Muscle layer of colon (tissue), 2 donors: ENCODE data around the gene HOMER2.
"Not testable (repeated sequence)": the region's sequence is repeated elsewhere in the genome, so short reads cannot be mapped to it uniquely, and the experiment has no call there.

ENCODE experiments used
- H3K27ac ChIP-seq: one replicate; pipeline ENCODE4 v1.7.0; 2013; ENCODE audit warnings: low read depth, mild to moderate bottlenecking, low read length, moderate library complexity
- H3K27me3 ChIP-seq, 2 donors: one replicate each; pipeline ENCODE4 v1.7.0; 2013; ENCODE audit warnings: low read length in 2 of 2, mild to moderate bottlenecking in 2 of 2; ENCODE audit not compliant: insufficient read depth in 2 of 2, control insufficient read depth in 1 of 2
- H3K36me3 ChIP-seq: one replicate; pipeline ENCODE4 v1.7.0; 2013; ENCODE audit warnings: mild to moderate bottlenecking, low read length; ENCODE audit not compliant: insufficient read depth
- H3K4me1 ChIP-seq: one replicate; pipeline ENCODE4 v1.7.0; 2013; ENCODE audit warnings: mild to moderate bottlenecking, low read length; ENCODE audit not compliant: insufficient read depth
- H3K4me3 ChIP-seq, 2 donors: one replicate each; pipeline ENCODE4 v1.7.0; 2013; ENCODE audit warnings: low read length in 2 of 2, low read depth in 1 of 2, mild to moderate bottlenecking in 1 of 2, moderate library complexity in 1 of 2
- H3K9ac ChIP-seq: one replicate; pipeline ENCODE4 v1.7.0; 2013; ENCODE audit warnings: low read length
- H3K9me3 ChIP-seq: one replicate; pipeline ENCODE4 v1.7.0; 2013; ENCODE audit warnings: mild to moderate bottlenecking, low read length
- donor health status: abdominal sarcoma.
- donor health status: Adenocarcinoma of cecum.

The HOMER2 gene

DNA sequence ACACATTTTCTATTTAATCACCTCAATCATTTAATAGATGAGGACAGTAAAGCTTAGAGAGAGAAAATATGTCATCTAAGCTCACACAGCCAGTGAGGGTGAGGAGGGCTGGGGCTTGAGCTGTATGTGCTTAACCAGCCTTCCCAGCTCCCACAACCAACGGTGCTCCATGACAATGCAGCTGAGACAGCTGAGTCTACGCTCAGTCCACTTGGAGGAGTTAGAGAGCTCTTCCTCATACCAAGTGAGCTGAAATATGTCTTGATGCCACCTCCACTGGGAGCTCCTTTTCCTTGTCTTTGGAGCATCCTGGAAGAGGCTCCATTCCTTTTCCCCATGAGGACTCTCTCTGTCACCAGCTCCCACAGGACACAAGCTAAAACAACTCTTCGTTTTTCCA is 9.3 kb downstream of the HOMER2 start:
- Histone ChIP-seq H3K9ac (no peak overlapping the region), H3K27me3 (no peaks in the 10 kb centered on the region), H3K4me1 (no peaks in the 10 kb centered on the region), H3K4me3 (no peak overlapping the region), H3K27ac (no peak overlapping the region), H3K9me3 (no peaks in the 10 kb centered on the region), H3K36me3 (no peaks in the 10 kb centered on the region)

DNA sequence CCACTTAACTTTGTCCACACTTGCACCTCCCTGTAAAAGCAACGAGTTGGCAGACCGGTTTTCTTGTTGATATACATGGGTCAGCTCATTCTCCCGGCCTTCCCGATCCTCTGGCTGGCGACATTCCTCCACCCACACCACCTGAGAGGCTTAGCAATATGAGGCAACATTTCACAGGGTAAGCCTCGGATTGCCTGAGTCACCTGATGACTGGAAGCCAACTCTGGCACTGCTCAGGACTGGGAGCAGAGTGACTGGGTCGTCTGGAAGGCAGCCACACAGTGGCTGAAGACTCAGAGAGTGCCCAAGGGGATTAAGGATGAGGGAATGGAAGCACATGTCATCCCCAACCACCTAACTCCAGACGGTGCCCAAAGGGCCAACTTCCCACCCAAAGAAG is 9.8 kb downstream of the HOMER2 start:
- no peak overlapping the region for H3K27ac ChIP-seq

DNA sequence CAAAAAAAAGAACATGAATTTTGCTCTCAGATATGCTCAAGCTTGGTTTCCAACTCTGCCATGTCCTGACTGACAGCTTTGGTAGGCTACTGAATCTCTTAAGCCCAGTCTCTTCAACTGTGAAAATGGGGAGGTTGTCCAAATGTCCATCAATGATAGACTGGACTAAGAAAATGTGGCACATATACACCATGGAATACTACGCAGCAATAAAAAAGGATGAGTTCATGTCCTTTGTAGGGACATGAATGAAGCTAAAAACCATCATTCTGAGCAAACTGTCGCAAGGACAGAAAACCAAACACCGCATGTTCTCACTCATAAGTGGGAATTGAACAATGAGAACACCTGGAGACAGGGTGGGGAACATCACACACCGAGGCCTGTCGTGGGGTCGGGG is 12.8 kb downstream of the HOMER2 start:
- H3K36me3 ChIP-seq, H3K4me3 ChIP-seq, H3K27ac ChIP-seq, H3K9me3 ChIP-seq, H3K9ac ChIP-seq, H3K4me1 ChIP-seq, H3K27me3 ChIP-seq: not testable (repeated sequence)

More for the DNA sequence above, 9.8 kb downstream of the HOMER2 start:
- no peaks in the 10 kb centered on the region for H3K4me1 ChIP-seq
- no peaks in the 10 kb centered on the region for H3K36me3 ChIP-seq
- no peaks in the 10 kb centered on the region for H3K9me3 ChIP-seq
- no peaks in the 10 kb centered on the region for H3K27me3 ChIP-seq
- no peak overlapping the region for H3K9ac ChIP-seq
- H3K4me3 ChIP-seq: no peak overlapping the region

DNA sequence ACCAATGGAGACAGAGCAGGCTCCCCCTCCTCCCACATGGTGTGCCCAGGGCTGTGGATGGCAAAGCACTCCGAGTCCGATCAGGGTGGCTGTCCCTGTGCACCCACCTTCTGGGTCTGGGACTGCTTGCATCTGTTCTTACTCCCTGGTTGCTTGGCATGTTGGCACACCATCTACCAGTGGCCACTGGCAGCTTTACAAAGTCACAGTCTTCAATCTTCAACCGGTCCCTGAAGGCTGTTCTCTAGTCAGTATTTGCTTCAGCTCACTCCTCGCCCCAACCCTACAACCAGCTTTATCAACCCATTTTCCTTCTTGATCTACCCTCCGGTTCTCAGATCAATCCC is 14.8 kb downstream of the HOMER2 start:
- Histone ChIP-seq H3K4me1 (no peaks in the 10 kb centered on the region), H3K9me3 (no peaks in the 10 kb centered on the region), H3K36me3 (no peaks in the 10 kb centered on the region), H3K4me3 (no peak overlapping the region), H3K27ac (no peak overlapping the region), H3K27me3 (no peaks in the 10 kb centered on the region), H3K9ac (no peak overlapping the region)

DNA sequence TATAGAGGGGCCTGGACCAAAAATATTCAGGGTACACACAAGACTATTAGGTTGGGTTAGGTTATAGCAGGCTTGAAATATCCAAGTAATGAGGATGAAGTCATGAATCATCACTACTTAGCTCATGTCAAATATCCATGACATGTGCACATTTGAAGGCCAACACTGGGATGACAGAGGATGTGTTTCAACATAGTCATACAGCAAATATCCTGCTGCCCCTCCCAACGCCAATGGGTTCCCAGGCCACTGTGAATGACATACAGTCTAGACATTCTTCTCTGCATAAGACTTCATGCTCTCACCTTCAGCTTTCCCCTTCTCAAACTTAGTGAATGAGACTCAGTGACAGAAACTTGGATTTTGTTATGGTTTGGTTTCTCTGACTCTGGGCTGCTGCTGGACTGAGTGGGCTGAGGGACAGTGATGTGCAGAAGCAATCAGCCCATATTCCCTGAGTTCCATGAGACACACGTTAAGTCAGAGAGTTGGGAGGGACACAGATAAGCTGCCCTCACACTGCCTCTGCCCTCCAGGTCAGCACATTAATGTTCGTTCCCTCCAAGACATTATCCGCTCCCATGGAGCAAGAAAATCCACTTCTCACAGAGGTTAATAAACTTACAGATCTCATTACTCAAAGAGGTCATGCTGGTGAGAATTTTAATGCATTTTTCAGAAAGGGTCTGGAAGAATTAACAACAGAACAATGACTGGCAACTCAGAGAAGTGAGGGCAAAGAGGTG is 15.4 kb downstream of the HOMER2 start:
- Histone ChIP-seq H3K9ac (no peak overlapping the region), H3K4me1 (no peaks in the 10 kb centered on the region), H3K36me3 (no peaks in the 10 kb centered on the region), H3K4me3 (no peak overlapping the region), H3K9me3 (no peaks in the 10 kb centered on the region), H3K27me3 (no peaks in the 10 kb centered on the region), H3K27ac (no peak overlapping the region)

DNA sequence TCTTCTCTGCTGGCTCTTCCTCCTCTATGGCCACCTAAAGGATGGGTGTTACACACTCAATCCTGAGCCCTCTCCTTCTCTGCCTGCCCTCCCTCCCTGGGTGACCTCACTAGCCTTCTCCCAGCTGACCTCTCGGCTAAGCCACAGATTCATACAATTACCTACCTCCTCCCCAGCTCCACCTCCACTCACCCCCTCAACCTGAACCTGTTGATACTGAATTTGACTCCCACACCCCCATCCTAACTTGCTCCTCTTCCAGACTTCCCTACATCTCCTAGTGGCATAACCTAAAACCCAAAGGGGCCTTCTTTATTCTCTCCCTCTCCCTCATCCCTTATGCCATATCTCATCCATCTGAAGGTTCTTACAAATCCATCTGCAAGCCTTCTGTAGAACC is 17.1 kb downstream of the HOMER2 start:
- no peak overlapping the region for H3K27ac ChIP-seq
- no peak overlapping the region for H3K9ac ChIP-seq
- H3K9me3 ChIP-seq: no peaks in the 10 kb centered on the region
- H3K27me3 ChIP-seq: no peaks in the 10 kb centered on the region
- H3K4me1 ChIP-seq: no peaks in the 10 kb centered on the region
- no peak overlapping the region for H3K4me3 ChIP-seq
- no peaks in the 10 kb centered on the region for H3K36me3 ChIP-seq

DNA sequence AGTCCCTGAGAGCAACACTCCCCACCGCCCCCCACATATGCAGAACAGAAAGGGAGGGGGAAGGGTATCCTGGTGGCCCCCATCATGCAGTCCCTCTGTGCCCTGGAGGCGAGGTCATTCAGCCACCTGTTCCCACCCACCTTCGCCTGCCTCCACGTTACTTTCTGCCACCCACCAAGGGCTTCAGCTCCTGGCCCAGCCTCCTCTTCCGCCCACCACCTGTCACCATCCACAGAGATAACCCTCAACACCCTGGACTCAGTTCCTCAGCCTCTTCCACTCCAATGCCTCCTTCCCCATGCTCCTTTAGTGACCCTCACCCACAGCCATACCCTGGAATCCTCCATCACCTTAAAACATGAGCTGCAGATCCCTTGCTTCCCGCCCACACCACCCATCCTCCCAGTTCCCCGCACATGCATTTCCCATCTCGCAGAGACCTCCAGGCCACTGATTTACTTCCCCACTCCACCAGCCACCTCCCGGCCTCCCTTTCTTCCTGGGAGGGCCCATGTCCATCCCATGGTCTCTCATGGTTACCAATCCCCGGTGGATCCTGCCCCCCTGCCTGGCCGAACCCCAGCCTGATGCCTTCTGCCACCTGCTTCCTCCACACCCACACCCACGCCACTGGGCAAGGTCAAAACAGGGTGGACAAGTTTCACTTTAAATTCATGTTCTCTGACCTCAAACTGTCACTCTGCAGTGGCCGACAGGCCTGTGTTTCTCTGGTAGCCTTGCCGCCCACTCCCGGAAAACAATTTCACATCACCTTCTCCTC is 18.2 kb downstream of the HOMER2 start:
- no peak overlapping the region for H3K27ac ChIP-seq
- no peaks in the 10 kb centered on the region for H3K36me3 ChIP-seq
- no peaks in the 10 kb centered on the region for H3K27me3 ChIP-seq
- H3K4me3 ChIP-seq: no peak overlapping the region
- no peaks in the 10 kb centered on the region for H3K9me3 ChIP-seq
- no peaks in the 10 kb centered on the region for H3K4me1 ChIP-seq
- no peak overlapping the region for H3K9ac ChIP-seq

DNA sequence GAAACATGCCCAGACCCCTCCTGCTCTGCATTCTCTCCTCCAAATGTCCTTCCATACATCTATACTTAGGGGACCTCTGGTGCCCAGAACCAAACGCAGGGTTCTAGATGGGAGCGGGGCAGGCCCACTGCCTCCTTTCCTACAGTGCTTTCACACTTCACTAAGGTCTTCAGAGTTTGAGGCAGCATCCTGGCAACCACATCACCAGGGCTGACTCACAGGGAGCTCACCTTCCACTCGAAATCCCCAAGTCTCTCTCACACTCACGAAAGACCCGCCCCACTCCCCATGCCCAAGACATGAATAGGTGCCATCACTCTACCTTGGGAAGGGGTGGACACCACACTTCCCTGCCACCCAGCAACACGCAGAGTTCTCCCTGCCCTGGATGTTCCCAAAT is 18.9 kb downstream of the HOMER2 start:
- no peaks in the 10 kb centered on the region for H3K9me3 ChIP-seq
- no peak overlapping the region for H3K4me3 ChIP-seq
- no peaks in the 10 kb centered on the region for H3K36me3 ChIP-seq
- H3K9ac ChIP-seq: no peak overlapping the region
- H3K27me3 ChIP-seq: no peaks in the 10 kb centered on the region
- H3K4me1 ChIP-seq: no peaks in the 10 kb centered on the region
- H3K27ac ChIP-seq: no peak overlapping the region

DNA sequence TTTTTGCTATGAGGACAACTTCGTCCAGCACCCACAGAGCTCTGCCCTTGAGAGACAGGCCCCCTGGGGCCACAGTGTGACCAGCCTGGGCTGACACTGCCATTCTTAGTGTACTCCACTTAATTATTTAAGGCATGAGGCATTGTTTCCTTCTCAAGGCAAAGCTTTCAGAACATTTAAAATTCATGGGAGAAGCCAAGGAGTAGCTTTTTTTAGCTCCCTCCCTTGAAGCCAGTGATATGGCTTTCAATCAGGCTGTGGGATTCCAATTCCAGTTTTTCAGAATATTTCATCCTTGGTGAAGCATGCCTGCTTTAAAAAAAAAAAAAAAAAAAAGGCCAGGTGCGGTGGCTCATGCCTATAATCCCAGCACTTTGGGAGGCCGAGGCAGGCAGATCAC is 21.3 kb downstream of the HOMER2 start:
- no peaks in the 10 kb centered on the region for H3K4me1 ChIP-seq
- no peaks in the 10 kb centered on the region for H3K9me3 ChIP-seq
- no peak overlapping the region for H3K9ac ChIP-seq
- no peak overlapping the region for H3K4me3 ChIP-seq
- H3K36me3 ChIP-seq: no peaks in the 10 kb centered on the region
- no peaks in the 10 kb centered on the region for H3K27me3 ChIP-seq
- H3K27ac ChIP-seq: no peak overlapping the region

DNA sequence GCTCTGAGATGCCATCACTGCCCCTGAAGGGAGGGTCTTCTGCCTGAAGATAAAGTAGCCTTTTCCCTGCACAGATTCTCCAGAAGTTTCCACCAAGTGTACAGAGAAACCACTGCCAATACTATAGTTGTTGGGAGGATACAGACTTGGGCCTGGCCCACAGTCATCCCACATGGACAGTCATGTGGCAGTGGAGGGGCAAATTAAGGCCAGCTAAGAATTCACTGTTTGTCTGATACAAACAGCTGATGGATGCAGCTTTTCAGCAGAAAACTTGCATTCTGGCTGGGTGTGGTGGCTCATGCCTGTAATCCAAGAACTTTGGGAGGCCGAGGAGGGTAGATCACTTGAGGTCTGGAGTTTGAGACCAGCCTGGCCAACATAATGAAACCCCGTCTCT is 22.1 kb downstream of the HOMER2 start:
- H3K4me1 ChIP-seq: no peaks in the 10 kb centered on the region
- H3K9me3 ChIP-seq: no peaks in the 10 kb centered on the region
- H3K4me3 ChIP-seq: no peak overlapping the region
- H3K27me3 ChIP-seq: no peaks in the 10 kb centered on the region
- H3K9ac ChIP-seq: no peak overlapping the region
- no peak overlapping the region for H3K27ac ChIP-seq
- no peaks in the 10 kb centered on the region for H3K36me3 ChIP-seq

DNA sequence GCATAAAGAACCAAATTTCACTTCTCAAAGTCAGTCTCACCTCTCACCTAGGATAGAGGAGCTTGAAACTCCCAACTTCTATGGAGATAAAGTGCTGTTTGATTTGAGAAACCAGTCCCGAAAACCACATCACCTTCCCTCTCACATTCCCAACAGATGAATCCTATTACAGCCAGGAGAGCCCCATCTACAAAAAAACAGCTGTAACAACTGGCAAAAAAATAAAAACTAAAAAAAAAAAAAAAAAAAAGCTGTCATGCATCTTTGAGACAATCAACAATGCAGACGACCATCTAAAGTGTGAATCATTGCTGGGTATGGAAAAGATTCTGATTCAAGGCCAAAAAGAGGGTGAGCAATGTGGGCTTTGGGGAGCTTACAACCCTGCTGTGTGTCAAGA is 23.8 kb downstream of the HOMER2 start:
- no peaks in the 10 kb centered on the region for H3K4me1 ChIP-seq

DNA sequence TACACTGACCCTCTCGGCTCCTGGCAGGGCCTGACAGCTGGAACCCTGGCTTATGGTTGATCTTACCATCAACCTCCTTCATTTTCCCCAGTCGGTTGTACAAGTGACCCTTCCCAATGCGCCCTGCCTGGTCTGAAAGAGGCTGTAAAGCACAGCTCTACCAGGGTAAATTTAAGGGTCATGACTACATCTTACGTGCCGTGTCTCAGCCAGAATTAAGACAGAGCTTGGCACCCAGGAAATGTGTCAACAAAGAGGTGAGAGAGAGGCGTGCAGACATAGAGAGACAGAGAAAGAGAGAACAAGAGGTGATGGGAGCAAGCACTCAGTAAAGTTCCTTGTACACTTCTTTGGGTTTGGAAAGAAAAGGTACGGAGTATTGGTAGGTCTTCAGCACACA is 28.8 kb downstream of the HOMER2 start:
- Histone ChIP-seq H3K27ac (no peak overlapping the region), H3K9ac (no peak overlapping the region), H3K4me1 (no peaks in the 10 kb centered on the region), H3K36me3 (no peaks in the 10 kb centered on the region), H3K27me3 (no peaks in the 10 kb centered on the region), H3K9me3 (no peaks in the 10 kb centered on the region), H3K4me3 (no peak overlapping the region)

More for the DNA sequence above, 23.8 kb downstream of the HOMER2 start:
- H3K9me3 ChIP-seq: no peaks in the 10 kb centered on the region
- no peak overlapping the region for H3K27ac ChIP-seq
- H3K27me3 ChIP-seq: no peaks in the 10 kb centered on the region
- no peak overlapping the region for H3K9ac ChIP-seq
- H3K4me3 ChIP-seq: no peak overlapping the region
- H3K36me3 ChIP-seq: no peaks in the 10 kb centered on the region
